ENCODE measurements around the gene CAMK2N2. TPM values are rescaled to one million over a fixed set of nuclear protein-coding genes. Genes with fewer than 3 reads are reported as not detected.
A peak's percentile ranks its signal among the peaks of the same experiment; 100 is the strongest.

Gene CAMK2N2
- total and polyA plus RNA-seq, 9 of the 15 experiments (the other 6 are each of a cell fraction or from before 2014, with no cell fraction given): 0.08 to 0.22 (median 0.11) TPM; not detected in 5

DNA sequence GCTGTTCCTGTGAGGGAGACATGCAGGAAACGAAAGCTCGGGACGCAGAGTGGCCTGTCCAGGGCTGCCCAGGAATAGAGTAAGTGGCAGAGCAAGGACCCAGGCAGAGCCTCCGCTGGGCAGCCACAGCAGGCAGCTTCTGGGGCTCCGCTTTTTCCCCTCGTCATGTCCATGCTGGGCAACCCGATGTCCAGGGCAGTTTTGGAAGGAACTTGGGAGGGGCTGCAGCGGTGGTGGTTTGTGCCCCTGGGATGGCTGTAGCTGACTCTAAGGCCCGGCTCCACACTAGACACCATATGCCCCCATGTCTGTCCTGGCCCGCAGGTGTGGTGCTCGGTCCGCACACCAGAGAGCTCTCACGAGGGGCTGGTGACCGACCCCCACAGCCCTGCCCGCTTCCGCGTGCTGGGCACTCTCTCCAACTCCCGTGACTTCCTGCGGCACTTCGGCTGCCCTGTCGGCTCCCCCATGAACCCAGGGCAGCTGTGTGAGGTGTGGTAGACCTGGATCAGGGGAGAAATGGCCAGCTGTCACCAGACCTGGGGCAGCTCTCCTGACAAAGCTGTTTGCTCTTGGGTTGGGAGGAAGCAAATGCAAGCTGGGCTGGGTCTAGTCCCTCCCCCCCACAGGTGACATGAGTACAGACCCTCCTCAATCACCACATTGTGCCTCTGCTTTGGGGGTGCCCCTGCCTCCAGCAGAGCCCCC is 30.5 kb upstream of the CAMK2N2 start (continued):
- TF ChIP-seq ZNF695 (CRISPR knock-in tag; IDR thresholded peaks at IDR 0.05) (no peak), ETV1 (tag; conservative IDR thresholded peaks at IDR 0.05; ENCODE audit: low read depth) (no peak), ZNF174 (CRISPR knock-in tag; IDR thresholded peaks at IDR 0.05) (no peak), TSC22D4 (tag; IDR thresholded peaks at IDR 0.05) (no peak), TEAD4 (IDR thresholded peaks at IDR 0.05; ENCODE audit: low read length) (no peak), TEAD4 (CRISPR knock-in tag; IDR thresholded peaks at IDR 0.05; ENCODE audit: borderline replicate concordance) (no peak)

DNA sequence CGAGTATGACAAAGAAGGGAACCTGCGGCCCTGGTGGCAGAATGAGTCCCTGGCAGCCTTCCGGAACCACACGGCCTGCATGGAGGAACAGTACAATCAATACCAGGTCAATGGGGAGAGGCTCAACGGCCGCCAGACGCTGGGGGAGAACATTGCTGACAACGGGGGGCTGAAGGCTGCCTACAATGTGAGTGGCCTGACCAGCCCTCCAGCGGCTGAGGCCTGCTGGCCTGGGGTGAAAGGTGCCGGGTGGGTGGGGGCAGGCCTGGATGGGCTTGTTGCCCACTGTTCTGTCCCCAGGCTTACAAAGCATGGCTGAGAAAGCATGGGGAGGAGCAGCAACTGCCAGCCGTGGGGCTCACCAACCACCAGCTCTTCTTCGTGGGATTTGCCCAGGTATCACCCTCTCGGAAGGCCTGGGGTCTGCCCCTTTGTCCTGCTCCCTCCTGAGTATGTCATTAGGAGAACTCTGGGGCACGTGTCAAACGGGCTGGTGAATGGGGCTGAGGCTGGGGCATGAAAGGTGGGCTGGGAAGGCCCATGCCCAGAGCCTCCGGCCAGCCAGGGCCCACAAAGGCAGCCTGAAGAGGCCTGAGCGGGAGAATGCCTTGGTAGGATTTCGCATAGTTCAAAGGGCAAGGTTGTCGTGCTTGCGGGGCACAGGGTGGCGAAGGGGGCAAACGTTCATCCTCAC is 29.8 kb upstream of the CAMK2N2 start:
- no peak for TF ChIP-seq ZNF165 (CRISPR knock-in tag; IDR thresholded peaks at IDR 0.05; ENCODE audit: borderline replicate concordance)
- no peak for TF ChIP-seq ZBTB17 (CRISPR knock-in tag; IDR thresholded peaks at IDR 0.05)
- TF ChIP-seq SMC3 (conservative IDR thresholded peaks at IDR 0.05; ENCODE audit: insufficient read depth, low read depth, low read length): no peak
- no peak for TF ChIP-seq ILF3 (IDR thresholded peaks at IDR 0.05; ENCODE audit: borderline replicate concordance)
- TF ChIP-seq FUS (optimal IDR thresholded peaks at IDR 0.05; ENCODE audit: low read depth, low read length): no peak
- no peak for TF ChIP-seq TCF7 (IDR thresholded peaks at IDR 0.05; ENCODE audit: borderline replicate concordance)
- TF ChIP-seq SIN3A (IDR thresholded peaks at IDR 0.05; ENCODE audit: borderline replicate concordance in 2 of 2, control insufficient read depth in 1 of 2, low read depth in 2 of 2, low read length in 2 of 2): no peak
- Histone ChIP-seq H3K9me1 (ENCODE audit: control insufficient read depth, insufficient read depth, low read length) (no peaks in the 10 kb centered on the region), H3K27ac (ENCODE audit: extremely low read depth, low read depth, low read length) (no peak overlapping the region), H3K36me3 (ENCODE audit: control insufficient read depth, insufficient read depth, low read length) (no peaks in the 10 kb centered on the region), H3K4me3 (no peak overlapping the region), H2AFZ (ENCODE audit: low read depth, low read length) (no peak overlapping the region), H3K4me1 (replicated peaks in 1 of 2; ENCODE audit: control insufficient read depth in 2 of 2, insufficient read depth in 2 of 2, low read length in 2 of 2) (peaks cover 0 to 12% of the 10 kb centered on the region in 2 experiments; a peak in 2 of 5 replicates), H3K4me2 (ENCODE audit: insufficient read depth, low read length) (no peak overlapping the region), H3K9ac (ENCODE audit: insufficient read depth in 1 of 2, low read depth in 2 of 2, low read length in 2 of 2) (peak overlapping the region in 1 of 2 experiments; percentile 74; a peak in 2 of 4 replicates), H3K9me3 (replicated peaks; ENCODE audit: control insufficient read depth, insufficient read depth, low read depth, low read length) (no peaks in the 10 kb centered on the region), H3K27me3 (ENCODE audit: control insufficient read depth in 2 of 2, insufficient read depth in 2 of 2, low read length in 2 of 2) (peaks cover 16 to 32% of the 10 kb centered on the region in 2 experiments; a peak in 4 of 5 replicates), H3K79me2 (ENCODE audit: control insufficient read depth, insufficient read depth, low read length) (no peaks in the 10 kb centered on the region), H4K20me1 (replicated peaks; ENCODE audit: control insufficient read depth, insufficient read depth, low read length) (no peaks in the 10 kb centered on the region)
- intact Hi-C loops (cut with micrococcal nuclease): no loop called here
- ChIA-PET POLR2A (interaction anchor here (0.6 kb wide), 1 partner anchor 407 kb away, joined by 5 read pairs; the partner anchor contains the start of gene PARL), CTCF (ENCODE audit: low intra/inter-chr PET ratio) (no interaction called here)
- in situ Hi-C loops (cut with MboI): no loop called here
- no peak for DNase-seq (ENCODE audit: extremely low read depth in 1 of 4, low spot score in 3 of 4)
- no peak for ATAC-seq
- BruUV-seq (replicated peaks): no TSS peak
- WGBS (ENCODE audit: insufficient coverage, low coverage, missing lambda C conversion rate): 36% methylated on average over 21 of the region's 22 CpGs
- no peak for FAIRE-seq

All from K562 (cell line).